ENCODE data around the gene AMOTL2.

Gene AMOTL2

GRCh38 chr3:134350861-134351311 lies 23.4 kb downstream of the AMOTL2 start:
- no peak for DNase-seq

GRCh38 chr3:134350266-134350665 lies 24.0 kb downstream of the AMOTL2 start:
- no peak for DNase-seq

GRCh38 chr3:134348524-134348923 lies 25.7 kb downstream of the AMOTL2 start:
- DNase-seq, result no peak

GRCh38 chr3:134347551-134347950 lies 26.7 kb downstream of the AMOTL2 start:
- DNase-seq, result no peak

- DNase-seq, result no peak
These were observed 27.5 kb downstream of the AMOTL2 start for GRCh38 chr3:134346744-134347143.

GRCh38 chr3:134345202-134345601 lies 29.0 kb downstream of the AMOTL2 start:
- no peak for DNase-seq

GRCh38 chr3:134344560-134344959 lies 29.7 kb downstream of the AMOTL2 start:
- no peak for DNase-seq

- no peak for DNase-seq
These were observed 32.0 kb downstream of the AMOTL2 start for GRCh38 chr3:134342259-134342658.

GRCh38 chr3:134341389-134341788 lies 32.9 kb downstream of the AMOTL2 start:
- no peak for DNase-seq

- no peak for DNase-seq
These were observed 33.3 kb downstream of the AMOTL2 start for GRCh38 chr3:134340982-134341365.

GRCh38 chr3:134340362-134340981 lies 33.8 kb downstream of the AMOTL2 start:
- no peak for DNase-seq

GRCh38 chr3:134339913-134340312 lies 34.3 kb downstream of the AMOTL2 start:
- no peak for DNase-seq

- no peak for DNase-seq
These were observed 34.9 kb downstream of the AMOTL2 start for GRCh38 chr3:134339331-134339730.

- no peak for DNase-seq
These were observed 35.6 kb downstream of the AMOTL2 start for GRCh38 chr3:134338516-134339261.

GRCh38 chr3:134338201-134338512 lies 36.1 kb downstream of the AMOTL2 start:
- DNase-seq, result no peak

- DNase-seq, result no peak
These were observed 36.6 kb downstream of the AMOTL2 start for GRCh38 chr3:134337511-134338200.

- no peak for DNase-seq
These were observed 37.2 kb downstream of the AMOTL2 start for GRCh38 chr3:134337071-134337482.

GRCh38 chr3:134336587-134336986 lies 37.7 kb downstream of the AMOTL2 start:
- no peak for DNase-seq

- no peak for DNase-seq
These were observed 39.4 kb downstream of the AMOTL2 start for GRCh38 chr3:134334901-134335280.

GRCh38 chr3:134334231-134334900 lies 39.9 kb downstream of the AMOTL2 start:
- DNase-seq, result no peak

GRCh38 chr3:134333522-134334181 lies 40.6 kb downstream of the AMOTL2 start:
- no peak for DNase-seq

- DNase-seq, result no peak
These were observed 41.9 kb downstream of the AMOTL2 start for GRCh38 chr3:134332344-134332743.

GRCh38 chr3:134331811-134332199 lies 42.4 kb downstream of the AMOTL2 start:
- no peak for DNase-seq
